ENCODE data around the gene ZBTB43.

Gene ZBTB43

GRCh38 chr9:126829035-126829434 lies 24.2 kb downstream of the ZBTB43 start:
- DNase-seq (ENCODE audit: low read depth in 2 of 2): no peak

- DNase-seq (ENCODE audit: low read depth in 2 of 2): no peak
Observed at GRCh38 chr9:126830827-126831226, 26.0 kb downstream of the ZBTB43 start.

DNA sequence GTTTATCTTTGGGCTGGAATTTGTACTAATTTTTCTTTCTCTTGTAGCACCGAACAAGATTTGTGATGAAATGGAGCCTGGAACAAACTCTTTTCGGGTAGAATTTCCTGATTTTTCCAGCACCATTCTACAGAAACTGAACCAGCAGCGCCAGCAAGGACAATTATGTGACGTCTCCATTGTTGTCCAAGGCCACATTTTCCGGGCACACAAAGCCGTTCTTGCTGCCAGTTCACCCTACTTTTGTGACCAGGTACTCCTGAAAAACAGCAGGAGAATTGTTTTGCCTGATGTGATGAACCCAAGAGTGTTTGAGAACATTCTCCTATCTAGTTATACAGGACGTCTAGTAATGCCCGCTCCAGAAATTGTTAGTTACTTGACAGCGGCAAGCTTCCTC lies 27.6 kb downstream of the ZBTB43 start:
- DNase-seq (ENCODE audit: low read depth in 2 of 2): no peak

- DNase-seq (ENCODE audit: low read depth in 2 of 2): no peak
Observed at GRCh38 chr9:126833020-126833419, 28.2 kb downstream of the ZBTB43 start.

GRCh38 chr9:126833710-126834345 lies 29.0 kb downstream of the ZBTB43 start:
- no peak for DNase-seq (ENCODE audit: low read depth in 2 of 2)

GRCh38 chr9:126834672-126835071 lies 29.8 kb downstream of the ZBTB43 start:
- no peak for DNase-seq (ENCODE audit: low read depth in 2 of 2)

- no peak for DNase-seq (ENCODE audit: low read depth in 2 of 2)
Observed at GRCh38 chr9:126836216-126836615, 31.4 kb downstream of the ZBTB43 start.

- no peak for DNase-seq (ENCODE audit: low read depth in 2 of 2)
Observed at GRCh38 chr9:126838055-126838811, 33.4 kb downstream of the ZBTB43 start.

- DNase-seq (ENCODE audit: low read depth in 2 of 2): no peak
Observed at GRCh38 chr9:126838895-126839294, 34.1 kb downstream of the ZBTB43 start.

- no peak for DNase-seq (ENCODE audit: low read depth in 2 of 2)
Observed at GRCh38 chr9:126839301-126839700, 34.5 kb downstream of the ZBTB43 start.

- no peak for DNase-seq (ENCODE audit: low read depth in 2 of 2)
Observed at GRCh38 chr9:126842220-126842842, 37.5 kb downstream of the ZBTB43 start.

GRCh38 chr9:126842977-126843799 lies 38.3 kb downstream of the ZBTB43 start:
- DNase-seq (ENCODE audit: low read depth in 2 of 2): no peak

DNA sequence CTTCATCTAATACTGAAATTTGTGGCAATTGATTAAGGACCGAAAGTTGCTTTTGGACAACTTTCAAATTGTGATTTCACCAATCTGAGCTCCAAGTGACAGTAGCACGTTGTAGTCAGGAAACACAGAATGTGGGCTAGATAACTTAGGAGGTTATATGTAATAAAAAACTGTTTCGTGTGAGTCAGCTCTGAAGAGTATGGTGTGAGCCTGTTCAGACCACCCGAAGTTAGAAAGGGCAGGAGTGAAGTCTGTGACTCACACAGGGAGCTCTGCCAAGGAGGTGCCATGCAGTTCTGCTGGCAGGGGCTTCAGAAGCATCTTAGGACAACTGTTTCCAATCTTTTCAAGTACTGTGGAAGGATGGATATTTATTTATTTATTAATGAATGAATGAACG lies 39.2 kb downstream of the ZBTB43 start:
- no peak for DNase-seq (ENCODE audit: low read depth in 2 of 2)

DNA sequence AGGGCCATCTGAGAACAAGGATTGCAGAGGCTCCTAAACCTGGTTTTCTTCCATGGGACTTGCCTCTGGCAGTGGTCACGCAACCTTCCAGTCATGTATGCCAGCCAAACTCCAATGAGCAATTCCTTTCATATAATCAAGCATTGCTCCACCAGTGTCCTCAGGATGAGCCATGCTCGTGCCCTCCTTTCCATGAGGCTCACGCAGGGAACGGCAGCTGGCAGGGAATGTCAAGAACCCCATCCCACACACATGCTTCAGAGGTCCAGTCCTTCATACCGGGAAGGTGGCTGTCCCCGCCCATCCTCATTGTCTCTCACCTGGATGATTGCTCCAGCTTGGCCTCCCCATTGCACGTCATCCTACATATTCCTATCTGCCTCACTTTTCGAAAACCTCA lies 42.2 kb downstream of the ZBTB43 start:
- DNase-seq (ENCODE audit: low read depth in 2 of 2): no peak

GRCh38 chr9:126849591-126850225 lies 44.9 kb downstream of the ZBTB43 start:
- no peak for DNase-seq (ENCODE audit: low read depth in 2 of 2)

DNA sequence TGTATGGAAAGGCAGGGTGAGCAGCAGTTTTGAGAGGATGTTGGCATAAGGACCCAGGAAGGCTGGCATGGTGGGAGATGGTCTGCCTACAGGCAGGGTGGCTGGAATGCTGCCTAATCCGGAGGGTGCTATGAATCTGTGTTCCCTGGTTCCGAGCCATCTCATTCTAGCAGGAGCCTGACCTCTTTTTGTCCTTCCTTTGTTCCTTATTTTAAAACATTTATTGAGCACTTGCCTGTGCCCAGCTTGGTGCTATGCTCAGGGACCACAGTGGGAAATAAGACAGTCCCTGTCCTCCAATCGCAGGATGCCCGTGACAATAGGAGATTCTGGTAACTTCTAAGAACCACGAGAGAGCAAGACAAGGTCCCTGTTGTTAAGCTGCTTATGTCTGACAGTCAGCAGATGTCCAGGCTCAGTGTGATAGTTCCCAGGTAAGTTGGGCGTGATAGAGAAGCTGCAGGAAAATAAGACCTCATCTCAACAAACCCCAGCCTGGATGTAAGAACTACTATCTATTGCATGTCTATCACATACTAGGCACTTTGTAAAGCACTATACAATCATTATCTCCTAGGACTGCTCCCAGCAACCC lies 46.5 kb downstream of the ZBTB43 start:
- DNase-seq (ENCODE audit: low read depth in 2 of 2): no peak

DNA sequence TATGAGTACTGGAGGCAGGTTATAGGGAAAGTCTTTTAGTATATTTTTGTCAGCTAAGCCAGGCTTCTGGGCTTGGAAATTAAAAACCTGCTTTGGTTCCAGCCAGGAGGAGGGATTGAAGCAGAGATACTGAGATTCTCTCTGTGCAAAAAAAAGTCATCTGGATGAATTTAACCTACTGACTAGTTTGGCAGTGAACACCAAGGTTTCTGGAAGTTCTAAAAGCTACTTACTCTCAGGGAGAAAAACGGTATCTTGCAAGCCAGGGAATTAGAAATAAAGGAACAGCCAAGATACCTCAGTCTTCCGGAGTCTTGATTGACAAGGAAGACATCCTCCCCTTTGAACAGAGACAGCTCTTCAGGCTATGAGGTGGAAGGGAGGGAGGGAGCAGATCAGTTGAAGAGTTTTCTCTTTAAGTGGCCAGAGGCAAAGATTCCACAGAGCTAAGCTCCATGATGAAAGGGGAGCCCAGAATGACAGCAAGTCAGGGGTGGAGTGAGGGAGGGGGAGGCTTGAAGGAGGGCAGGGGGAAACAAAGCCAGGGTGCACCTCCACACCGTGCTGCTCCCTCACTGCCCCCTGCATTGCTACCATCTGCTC lies 47.3 kb downstream of the ZBTB43 start:
- DNase-seq (ENCODE audit: low read depth in 2 of 2): no peak

GRCh38 chr9:126853667-126854066 lies 48.8 kb downstream of the ZBTB43 start:
- no peak for DNase-seq (ENCODE audit: low read depth in 2 of 2)

- DNase-seq (ENCODE audit: low read depth in 2 of 2): no peak
Observed at GRCh38 chr9:126854734-126855133, 49.9 kb downstream of the ZBTB43 start.

DNA sequence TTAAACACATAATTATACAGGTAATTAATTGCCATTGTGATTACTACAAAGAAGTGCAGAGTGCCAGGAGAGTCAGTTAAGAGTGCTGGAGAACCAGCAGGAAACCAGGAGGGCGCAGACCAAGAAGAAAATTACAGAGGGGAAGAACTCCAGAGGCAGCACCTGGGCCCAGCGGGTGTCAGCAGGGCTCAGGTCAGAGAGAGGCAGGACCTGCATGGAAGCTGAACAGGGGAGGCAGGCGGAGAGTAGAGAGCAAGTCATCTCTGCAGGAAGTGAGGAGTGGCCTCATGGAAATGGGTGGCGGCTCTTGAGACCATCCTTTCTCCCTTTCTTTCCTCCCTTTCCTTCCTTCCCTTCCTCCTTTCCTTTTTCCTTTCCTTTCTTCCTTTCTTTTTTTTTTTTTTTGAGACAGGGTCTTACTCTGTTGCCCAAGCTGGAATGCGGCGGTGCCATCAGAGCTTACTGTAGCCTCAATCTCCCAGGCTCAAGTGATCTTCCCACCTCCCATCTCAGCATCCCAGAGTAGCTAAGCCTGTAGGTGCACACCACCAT lies 51.6 kb downstream of the ZBTB43 start:
- DNase-seq (ENCODE audit: low read depth in 2 of 2): no peak

Data from stimulated activated CD4-positive, alpha-beta T cell treated with anti-CD3 and anti-CD28 coated beads, Interleukin-12 subunit alpha, Interleukin-12 subunit beta, amount 100 ng/mL, for 24 hours (primary cell).